ENCODE measurements around the gene FBXO24. TPM values are rescaled to one million over a fixed set of nuclear protein-coding genes. Genes with fewer than 3 reads are reported as not detected.

The FBXO24 gene
- total RNA-seq, 2 donors from 2014 or later = 1.3 to 3.0 TPM

DNA sequence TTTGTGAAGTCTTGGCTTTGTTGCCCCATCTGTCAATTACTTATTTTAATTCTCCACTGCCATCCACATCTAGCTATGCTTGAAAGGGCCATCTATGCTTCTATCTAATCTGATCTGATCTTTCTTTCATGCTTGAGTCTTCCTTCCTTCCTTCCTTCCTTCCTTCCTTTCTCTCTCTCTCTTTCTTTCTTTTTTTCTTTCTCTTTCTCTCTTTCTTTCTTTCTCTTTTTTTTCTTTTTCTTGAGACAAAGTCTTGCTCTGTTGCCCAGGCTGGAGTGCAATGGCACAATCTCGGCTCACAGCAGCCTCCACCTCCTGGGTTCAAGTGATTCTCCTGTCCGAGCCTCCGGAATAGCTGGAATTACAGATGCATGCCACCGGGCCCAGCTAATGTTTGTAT is 43.9 kb downstream of the FBXO24 start:
- 71 to 84% methylated on average over 4 of the region's 4 CpGs for WGBS, 2 experiments (ENCODE audit: insufficient coverage in 1 of 2, insufficient read length in 1 of 2)
- H3K4me1 Mint-ChIP-seq = peaks cover 3% of the 10 kb centered on the region

GRCh38 chr7:100632951-100633717 is 47.0 kb downstream of the FBXO24 start:
- Histone ChIP-seq H3K4me3 (ENCODE audit: low read length) (peak overlapping the region; percentile 73), H3K36me3 (ENCODE audit: control insufficient read depth, insufficient read depth, low read length) (no peaks in the 10 kb centered on the region), H3K9me3 (ENCODE audit: control insufficient read depth, low read length) (no peaks in the 10 kb centered on the region), H3K4me1 (ENCODE audit: control insufficient read depth, insufficient read depth, low read length) (no peaks in the 10 kb centered on the region), H3K27ac (ENCODE audit: low read depth, low read length) (no peak overlapping the region), H3K9ac (ENCODE audit: extremely low read depth, low read length, poor library complexity, severe bottlenecking) (no peak overlapping the region), H3K27me3 (ENCODE audit: control insufficient read depth, insufficient read depth, low read length, poor library complexity, severe bottlenecking) (peaks cover 33% of the 10 kb centered on the region)
- Mint-ChIP-seq H3K4me3 (peak overlapping the region; percentile 53), H3K9me3 (no peaks in the 10 kb centered on the region), H3K36me3 (ENCODE audit: low read depth) (no peaks in the 10 kb centered on the region), H3K27ac (no peak overlapping the region), H3K4me1 (peaks cover 3% of the 10 kb centered on the region), H3K27me3 (ENCODE audit: insufficient read depth) (peaks cover 46% of the 10 kb centered on the region)
- WGBS, 2 experiments (ENCODE audit: insufficient coverage in 1 of 2, insufficient read length in 1 of 2) = 0 to 4% methylated on average over 14 to 72 of the region's 72 CpGs
- TF ChIP-seq CTCF (conservative IDR thresholded peaks at IDR 0.05) = peak; percentile 71
- peak; percentile 81 for DNase-seq

More for the DNA sequence above, 43.9 kb downstream of the FBXO24 start:
- Histone ChIP-seq H3K27me3 (ENCODE audit: control insufficient read depth, insufficient read depth, low read length, poor library complexity, severe bottlenecking) (peaks cover 44% of the 10 kb centered on the region), H3K4me1 (ENCODE audit: control insufficient read depth, insufficient read depth, low read length) (no peaks in the 10 kb centered on the region), H3K36me3 (ENCODE audit: control insufficient read depth, insufficient read depth, low read length) (no peaks in the 10 kb centered on the region), H3K27ac (ENCODE audit: low read depth, low read length) (no peak overlapping the region), H3K9ac (ENCODE audit: extremely low read depth, low read length, poor library complexity, severe bottlenecking) (no peak overlapping the region), H3K9me3 (ENCODE audit: control insufficient read depth, low read length) (no peaks in the 10 kb centered on the region), H3K4me3 (ENCODE audit: low read length) (no peak overlapping the region)
- no peak overlapping the region for H3K4me3 Mint-ChIP-seq
- no peaks in the 10 kb centered on the region for H3K36me3 Mint-ChIP-seq (ENCODE audit: low read depth)
- peaks cover 60% of the 10 kb centered on the region for H3K27me3 Mint-ChIP-seq (ENCODE audit: insufficient read depth)
- no peaks in the 10 kb centered on the region for H3K9me3 Mint-ChIP-seq
- no peak overlapping the region for H3K27ac Mint-ChIP-seq
- no peak for TF ChIP-seq CTCF (conservative IDR thresholded peaks at IDR 0.05)
- no peak for DNase-seq

DNA sequence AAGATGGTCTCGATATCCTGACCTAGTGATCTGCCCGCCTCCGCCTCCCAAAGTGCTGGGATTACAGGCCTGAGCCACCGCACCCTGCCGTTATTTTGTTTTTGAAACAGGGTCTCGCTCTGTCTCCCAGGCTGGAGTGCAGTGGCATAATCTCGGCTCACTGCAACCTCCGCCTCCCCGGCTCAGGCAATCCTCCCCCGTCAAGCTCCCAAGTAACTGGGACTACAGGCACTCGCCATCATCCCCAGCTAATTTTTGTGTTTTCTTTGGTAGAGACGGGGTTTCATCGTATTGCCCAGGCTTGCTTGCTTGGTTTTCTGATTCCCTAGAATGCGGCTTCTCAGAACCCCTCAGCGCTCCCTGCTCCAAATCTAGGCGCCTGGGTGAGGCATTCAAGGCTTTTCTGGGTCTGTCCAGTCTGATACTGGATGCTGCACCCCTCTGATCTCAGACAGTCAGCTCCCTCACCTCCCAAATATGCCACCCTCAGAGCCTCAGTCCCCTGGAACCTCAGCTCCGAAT is 53.9 kb downstream of the FBXO24 start:
- H3K36me3 ChIP-seq (ENCODE audit: control insufficient read depth, insufficient read depth, low read length) = no peaks in the 10 kb centered on the region
- H3K36me3 Mint-ChIP-seq (ENCODE audit: low read depth) = no peaks in the 10 kb centered on the region
- no peak overlapping the region for H3K4me3 ChIP-seq (ENCODE audit: low read length)
- H3K27ac Mint-ChIP-seq = no peak overlapping the region
- no peak for TF ChIP-seq CTCF (conservative IDR thresholded peaks at IDR 0.05)
- H3K9me3 Mint-ChIP-seq = no peaks in the 10 kb centered on the region
- H3K4me1 Mint-ChIP-seq = no peaks in the 10 kb centered on the region
- no peaks in the 10 kb centered on the region for H3K27me3 ChIP-seq (ENCODE audit: control insufficient read depth, insufficient read depth, low read length, poor library complexity, severe bottlenecking)
- H3K9ac ChIP-seq (ENCODE audit: extremely low read depth, low read length, poor library complexity, severe bottlenecking) = no peak overlapping the region
- H3K9me3 ChIP-seq (ENCODE audit: control insufficient read depth, low read length) = no peaks in the 10 kb centered on the region
- peaks cover 9% of the 10 kb centered on the region for H3K27me3 Mint-ChIP-seq (ENCODE audit: insufficient read depth)
- H3K27ac ChIP-seq (ENCODE audit: low read depth, low read length) = no peak overlapping the region
- no peaks in the 10 kb centered on the region for H3K4me1 ChIP-seq (ENCODE audit: control insufficient read depth, insufficient read depth, low read length)
- H3K4me3 Mint-ChIP-seq = no peak overlapping the region
- 86% methylated on average over 15 to 17 of the region's 17 CpGs for WGBS, 2 experiments (ENCODE audit: insufficient coverage in 1 of 2, insufficient read length in 1 of 2)
- DNase-seq = no peak

Data from endodermal cell (in vitro differentiated cells).